H9 (cell line): ENCODE results near the gene CCDC9B. TPM values are rescaled to one million over a fixed set of nuclear protein-coding genes. Genes with fewer than 3 reads are reported as not detected.
A peak's percentile ranks its signal among the peaks of the same experiment; 100 is the strongest.

Experiments
- DNase-seq: peaks from one replicate; pipeline ENCODE4 v3.0.0-alpha.2; 2017
- H2AFZ ChIP-seq: one replicate; pipeline ENCODE4 v1.6.1; 2013; ENCODE audit warnings: mild to moderate bottlenecking, low read length, control low read depth, moderate library complexity
- H2AK5ac ChIP-seq: 2 replicates; pipeline ENCODE4 v1.6.1; 2013; ENCODE audit warnings: low read length, control low read depth, mixed read lengths; ENCODE audit not compliant: insufficient read length
- H2BK120ac ChIP-seq: one replicate; pipeline ENCODE4 v1.6.1; 2013; ENCODE audit warnings: low read depth, mild to moderate bottlenecking, low read length, control low read depth, inconsistent platforms; ENCODE audit not compliant: poor library complexity, severe bottlenecking
- H2BK12ac ChIP-seq: 2 replicates; pipeline ENCODE4 v1.6.1; 2013; ENCODE audit warnings: low read length, control low read depth, mixed read lengths, low read depth; ENCODE audit not compliant: insufficient read length
- H2BK15ac ChIP-seq: 2 replicates; pipeline ENCODE4 v1.6.1; 2013; ENCODE audit warnings: low read depth, low read length, control low read depth
- H2BK20ac ChIP-seq: one replicate; pipeline ENCODE4 v1.6.1; 2013; ENCODE audit warnings: low read depth, mild to moderate bottlenecking, low read length, control low read depth, inconsistent platforms; ENCODE audit not compliant: poor library complexity, severe bottlenecking
- H2BK5ac ChIP-seq: 2 replicates; pipeline ENCODE4 v1.6.1; 2013; ENCODE audit warnings: low read length, control low read depth, mixed read lengths; ENCODE audit not compliant: insufficient read length
- H3K14ac ChIP-seq: 2 replicates; pipeline ENCODE4 v1.6.1; 2013; ENCODE audit warnings: low read length, control low read depth; ENCODE audit not compliant: insufficient read depth
- H3K18ac ChIP-seq: 2 replicates; pipeline ENCODE4 v1.6.1; 2013; ENCODE audit warnings: low read depth, mild to moderate bottlenecking, mixed read lengths, low read length, control low read depth; ENCODE audit not compliant: insufficient read length
- H3K23ac ChIP-seq: 2 replicates; pipeline ENCODE4 v1.6.1; 2013; ENCODE audit warnings: low read length, control low read depth, mixed read lengths, low read depth; ENCODE audit not compliant: insufficient read length
- H3K23me2 ChIP-seq: 2 replicates; pipeline ENCODE4 v1.6.1; 2013; ENCODE audit warnings: low read depth, mild to moderate bottlenecking, mixed read lengths, low read length, control low read depth; ENCODE audit not compliant: insufficient read length, poor library complexity, severe bottlenecking
- H3K27ac ChIP-seq: 2 replicates; pipeline ENCODE4 v1.5.1; 2013; ENCODE audit warnings: low read length, control low read depth, mixed read lengths, low read depth; ENCODE audit not compliant: insufficient read length
- H3K27me3 ChIP-seq: 2 replicates; pipeline ENCODE4 v1.6.1; 2013; ENCODE audit warnings: low read length, control low read depth, inconsistent platforms; ENCODE audit not compliant: insufficient read depth
- H3K4ac ChIP-seq: 2 replicates; pipeline ENCODE4 v1.6.1; 2013; ENCODE audit warnings: low read depth, mild to moderate bottlenecking, control low read depth, inconsistent platforms, low read length, moderate library complexity
- H3K4me1 ChIP-seq: 2 replicates; pipeline ENCODE4 v1.6.1; 2013; ENCODE audit warnings: low read length, control low read depth, inconsistent platforms; ENCODE audit not compliant: insufficient read depth
- H3K4me2 ChIP-seq: 2 replicates; pipeline ENCODE4 v1.6.1; 2013; ENCODE audit warnings: low read length, control low read depth, mixed read lengths; ENCODE audit not compliant: insufficient read length, insufficient read depth
- H3K56ac ChIP-seq: 2 replicates; pipeline ENCODE4 v1.6.1; 2013; ENCODE audit warnings: low read depth, mild to moderate bottlenecking, mixed read lengths, low read length, control low read depth; ENCODE audit not compliant: insufficient read length
- H3K79me1 ChIP-seq: 2 replicates; pipeline ENCODE4 v1.6.1; 2013; ENCODE audit warnings: low read depth, mild to moderate bottlenecking, moderate library complexity, low read length, control low read depth, inconsistent platforms; ENCODE audit not compliant: insufficient read depth, poor library complexity, severe bottlenecking
- H3K79me2 ChIP-seq: 2 replicates; pipeline ENCODE4 v1.6.1; 2013; ENCODE audit warnings: low read length, control low read depth, inconsistent platforms; ENCODE audit not compliant: insufficient read depth
- H3K9ac ChIP-seq: 2 replicates; pipeline ENCODE4 v1.6.1; 2013; ENCODE audit warnings: low read length, control low read depth, mixed read lengths; ENCODE audit not compliant: insufficient read length; ENCODE audit errors: extremely low read depth
- H3K9me3 ChIP-seq: one replicate; pipeline ENCODE4 v1.6.1; 2013; ENCODE audit warnings: low read depth, low read length, inconsistent platforms; ENCODE audit not compliant: control insufficient read depth
- H3T11ph ChIP-seq: one replicate; pipeline ENCODE4 v1.6.1; 2013; ENCODE audit warnings: mild to moderate bottlenecking, low read length, control low read depth, inconsistent platforms
- H4K20me1 ChIP-seq: one replicate; pipeline ENCODE4 v1.6.1; 2013; ENCODE audit not compliant: control insufficient read depth, insufficient read length, insufficient read depth
- H4K5ac ChIP-seq: 2 replicates; pipeline ENCODE4 v1.6.1; 2013; ENCODE audit warnings: low read depth, mild to moderate bottlenecking, mixed read lengths, low read length, control low read depth; ENCODE audit not compliant: insufficient read length
- H4K8ac ChIP-seq: replicated peaks from 2 replicates; pipeline ENCODE4 v1.6.1; 2013; ENCODE audit warnings: low read length, control low read depth, mixed read lengths, low read depth; ENCODE audit not compliant: insufficient read length
- H4K91ac ChIP-seq: 2 replicates; pipeline ENCODE4 v1.6.1; 2013; ENCODE audit warnings: low read depth, mild to moderate bottlenecking, moderate library complexity, mixed read lengths, low read length, control low read depth; ENCODE audit not compliant: insufficient read length
- H3K27ac Mint-ChIP-seq, 3 experiments: 2 replicates in 2 of 3; 3 replicates in 1 of 3; pipeline ENCODE4 v1.8.0; 2020 to 2021; ENCODE audit warnings: mixed read lengths in 3 of 3, mild to moderate bottlenecking in 1 of 3, moderate library complexity in 1 of 3
- H3K27me3 Mint-ChIP-seq: 2 replicates; pipeline ENCODE4 v1.8.0; 2021; ENCODE audit warnings: low read depth, mild to moderate bottlenecking, moderate library complexity, mixed read lengths
- H3K36me3 Mint-ChIP-seq, 3 experiments: 2 replicates in 2 of 3; 3 replicates in 1 of 3; pipeline ENCODE4 v1.8.0; 2020 to 2021; ENCODE audit warnings: low read depth in 3 of 3, mixed read lengths in 3 of 3; ENCODE audit not compliant: insufficient read depth in 1 of 3
- H3K4me1 Mint-ChIP-seq, 2 experiments: 2 replicates each; pipeline ENCODE4 v1.8.0; 2020; ENCODE audit warnings: mixed read lengths in 2 of 2
- H3K4me3 Mint-ChIP-seq, 2 experiments: 2 replicates in 1 of 2; 3 replicates in 1 of 2; pipeline ENCODE4 v1.8.0; 2020 to 2021; ENCODE audit warnings: mild to moderate bottlenecking in 2 of 2, mixed read lengths in 2 of 2, moderate library complexity in 1 of 2
- H3K9me3 Mint-ChIP-seq, 2 experiments: 2 replicates in 1 of 2; 3 replicates in 1 of 2; pipeline ENCODE4 v1.8.0; 2020; ENCODE audit warnings: mild to moderate bottlenecking in 2 of 2, mixed read lengths in 2 of 2, moderate library complexity in 1 of 2
- WGBS: extraction: QIAGEN DNeasy Blood & Tissue Kit; methylation state at CpG from one replicate; pipeline ENCODE4 v1.1.7; 2013; ENCODE audit warnings: missing lambda C conversion rate, low lambda C conversion rate, mixed read lengths; ENCODE audit not compliant: insufficient read length; ENCODE audit errors: extremely low coverage; 5-methylcytosine and 5-hydroxymethylcytosine counted together
- total RNA-seq: library from RNA; stranded (reverse); gene quantifications from 2 replicates; pipeline ENCODE4 v1.2.1, GENCODE V29; 2021
- TF ChIP-seq, protein P1 (sequence below): fragments of 200-600 bp; sonication (generic); conservative IDR thresholded peaks from 3 replicates; pipeline ENCODE4 v1.8.0; 2021; ENCODE audit warnings: antibody characterized with exemption, mild to moderate bottlenecking

The CCDC9B gene
- total RNA-seq, 1 experiment from 2014 or later = 0.48 TPM

GRCh38 chr15:40336744-40337122 lies 4.0 kb downstream of the CCDC9B start:
- Histone ChIP-seq H4K20me1 (no peaks in the 10 kb centered on the region), H3K4me2 (no peak overlapping the region), H4K8ac (no peak overlapping the region), H2AK5ac (no peak overlapping the region), H4K91ac (no peak overlapping the region), H3K79me2 (no peaks in the 10 kb centered on the region), H2BK5ac (no peak overlapping the region), H4K5ac (no peak overlapping the region), H3K27me3 (no peaks in the 10 kb centered on the region), H3K9me3 (no peaks in the 10 kb centered on the region), H3K14ac (no peak overlapping the region), H3K27ac (no peak overlapping the region), H3K4me1 (no peaks in the 10 kb centered on the region), H3K4ac (no peak overlapping the region), H2BK15ac (no peak overlapping the region), H3T11ph (no peak overlapping the region), H3K23ac (no peak overlapping the region), H2AFZ (no peak overlapping the region), H3K23me2 (no peaks in the 10 kb centered on the region), H2BK120ac (no peak overlapping the region), H2BK20ac (no peak overlapping the region), H3K9ac (no peak overlapping the region), H2BK12ac (no peak overlapping the region), H3K56ac (no peak overlapping the region), H3K18ac (no peak overlapping the region), H3K79me1 (no peaks in the 10 kb centered on the region)
- DNase-seq = peak; percentile 70
- TF ChIP-seq, protein P1, sequence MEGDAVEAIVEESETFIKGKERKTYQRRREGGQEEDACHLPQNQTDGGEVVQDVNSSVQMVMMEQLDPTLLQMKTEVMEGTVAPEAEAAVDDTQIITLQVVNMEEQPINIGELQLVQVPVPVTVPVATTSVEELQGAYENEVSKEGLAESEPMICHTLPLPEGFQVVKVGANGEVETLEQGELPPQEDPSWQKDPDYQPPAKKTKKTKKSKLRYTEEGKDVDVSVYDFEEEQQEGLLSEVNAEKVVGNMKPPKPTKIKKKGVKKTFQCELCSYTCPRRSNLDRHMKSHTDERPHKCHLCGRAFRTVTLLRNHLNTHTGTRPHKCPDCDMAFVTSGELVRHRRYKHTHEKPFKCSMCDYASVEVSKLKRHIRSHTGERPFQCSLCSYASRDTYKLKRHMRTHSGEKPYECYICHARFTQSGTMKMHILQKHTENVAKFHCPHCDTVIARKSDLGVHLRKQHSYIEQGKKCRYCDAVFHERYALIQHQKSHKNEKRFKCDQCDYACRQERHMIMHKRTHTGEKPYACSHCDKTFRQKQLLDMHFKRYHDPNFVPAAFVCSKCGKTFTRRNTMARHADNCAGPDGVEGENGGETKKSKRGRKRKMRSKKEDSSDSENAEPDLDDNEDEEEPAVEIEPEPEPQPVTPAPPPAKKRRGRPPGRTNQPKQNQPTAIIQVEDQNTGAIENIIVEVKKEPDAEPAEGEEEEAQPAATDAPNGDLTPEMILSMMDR = peak; percentile 62
- Mint-ChIP-seq H3K27me3 (peaks cover 11% of the 10 kb centered on the region), H3K27ac (no peak overlapping the region), H3K9me3 (no peaks in the 10 kb centered on the region), H3K36me3 (peaks cover 0 to 4% (median 3%) of the 10 kb centered on the region in 3 experiments; a peak in 2 of 7 replicates), H3K4me1 (peaks cover 21 to 44% of the 10 kb centered on the region in 2 experiments), H3K4me3 (peak overlapping the region in 1 of 2 experiments; percentile 12; a peak in 2 of 5 replicates)
- no CpG with 5 or more reads among the region's 5 CpGs for WGBS
